ENCODE measurements around the gene MAD1L1.

DNA sequence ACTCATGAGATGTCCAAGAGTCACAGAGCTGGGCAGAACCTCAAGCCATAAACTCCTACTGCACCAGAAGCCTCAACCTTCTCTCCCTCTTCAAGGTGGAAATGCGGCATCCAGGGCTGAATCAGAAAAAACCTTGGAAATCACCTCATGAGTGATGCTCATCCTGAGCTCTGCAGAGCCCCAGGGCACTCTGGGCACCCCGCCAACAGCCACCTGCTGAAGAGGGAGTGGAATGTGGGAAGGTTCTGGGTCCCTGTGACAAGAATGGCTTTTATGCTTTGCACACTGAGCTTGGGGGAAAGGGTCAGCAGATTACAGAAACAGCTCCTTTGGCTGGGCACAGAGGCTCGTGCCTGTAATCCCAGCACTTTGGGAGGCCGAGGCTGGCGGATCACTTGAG, 28.1 kb upstream of the MAD1L1 start:
- TF ChIP-seq, protein P1, sequence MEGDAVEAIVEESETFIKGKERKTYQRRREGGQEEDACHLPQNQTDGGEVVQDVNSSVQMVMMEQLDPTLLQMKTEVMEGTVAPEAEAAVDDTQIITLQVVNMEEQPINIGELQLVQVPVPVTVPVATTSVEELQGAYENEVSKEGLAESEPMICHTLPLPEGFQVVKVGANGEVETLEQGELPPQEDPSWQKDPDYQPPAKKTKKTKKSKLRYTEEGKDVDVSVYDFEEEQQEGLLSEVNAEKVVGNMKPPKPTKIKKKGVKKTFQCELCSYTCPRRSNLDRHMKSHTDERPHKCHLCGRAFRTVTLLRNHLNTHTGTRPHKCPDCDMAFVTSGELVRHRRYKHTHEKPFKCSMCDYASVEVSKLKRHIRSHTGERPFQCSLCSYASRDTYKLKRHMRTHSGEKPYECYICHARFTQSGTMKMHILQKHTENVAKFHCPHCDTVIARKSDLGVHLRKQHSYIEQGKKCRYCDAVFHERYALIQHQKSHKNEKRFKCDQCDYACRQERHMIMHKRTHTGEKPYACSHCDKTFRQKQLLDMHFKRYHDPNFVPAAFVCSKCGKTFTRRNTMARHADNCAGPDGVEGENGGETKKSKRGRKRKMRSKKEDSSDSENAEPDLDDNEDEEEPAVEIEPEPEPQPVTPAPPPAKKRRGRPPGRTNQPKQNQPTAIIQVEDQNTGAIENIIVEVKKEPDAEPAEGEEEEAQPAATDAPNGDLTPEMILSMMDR (IDR thresholded peaks at IDR 0.05) = no peak
- no peak for TF ChIP-seq POLR2A (IDR thresholded peaks at IDR 0.05)
